HG03439 (cell line): ENCODE results near the gene HABP2.

ENCODE experiments used
- ATAC-seq: cut with Tn5 transposase; IDR thresholded peaks from one replicate; pipeline ENCODE4 v1.9.1; 2021; ENCODE audit warnings: mild to moderate bottlenecking, moderate library complexity; ENCODE audit not compliant: unreplicated experiment

The HABP2 gene

DNA sequence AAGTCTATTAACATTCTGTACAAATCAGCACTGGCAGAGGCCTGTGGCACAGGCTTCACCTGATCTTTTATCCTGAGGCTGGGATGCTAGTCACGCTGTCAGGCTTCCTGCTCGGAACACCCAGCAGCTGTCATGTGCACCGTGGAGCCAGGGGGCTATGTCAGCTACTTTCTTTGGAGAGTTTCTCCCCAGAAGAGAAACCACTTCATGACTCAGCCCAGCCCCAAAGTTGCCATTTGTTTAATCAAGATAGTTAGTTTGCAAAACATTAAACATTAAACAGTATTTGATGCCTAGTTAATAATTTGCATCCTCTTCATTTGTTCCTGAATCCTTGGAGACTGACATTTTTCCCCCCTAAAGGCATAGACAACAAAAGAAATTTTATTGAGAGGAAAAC, at the start of gene HABP2:
TSS of gene HABP2 (plus strand) at position 353 of the 400 bp plus-strand sequence. CDS start 69 bp downstream, outside the sequence.
- ATAC-seq: no peak

DNA sequence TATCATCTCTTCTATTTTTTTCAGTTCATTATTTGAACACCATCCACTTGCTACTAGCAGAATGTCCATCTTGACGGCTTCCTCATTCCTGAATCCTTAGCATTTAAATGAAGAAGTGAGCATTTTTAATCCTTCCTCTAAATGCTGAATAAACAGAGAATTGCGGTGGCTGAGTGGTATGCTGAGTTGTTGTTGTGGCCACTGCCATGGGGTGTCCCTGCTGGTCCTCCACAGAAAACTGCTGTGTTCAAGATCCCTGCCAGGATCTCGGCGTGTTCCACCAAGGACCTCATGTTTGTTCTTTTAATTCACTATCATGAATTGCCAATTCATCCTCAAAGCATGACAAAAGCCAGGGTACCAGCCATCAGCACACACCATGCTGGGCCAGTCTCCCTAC, 48.9 kb upstream of the HABP2 start:
- ATAC-seq: no peak

DNA sequence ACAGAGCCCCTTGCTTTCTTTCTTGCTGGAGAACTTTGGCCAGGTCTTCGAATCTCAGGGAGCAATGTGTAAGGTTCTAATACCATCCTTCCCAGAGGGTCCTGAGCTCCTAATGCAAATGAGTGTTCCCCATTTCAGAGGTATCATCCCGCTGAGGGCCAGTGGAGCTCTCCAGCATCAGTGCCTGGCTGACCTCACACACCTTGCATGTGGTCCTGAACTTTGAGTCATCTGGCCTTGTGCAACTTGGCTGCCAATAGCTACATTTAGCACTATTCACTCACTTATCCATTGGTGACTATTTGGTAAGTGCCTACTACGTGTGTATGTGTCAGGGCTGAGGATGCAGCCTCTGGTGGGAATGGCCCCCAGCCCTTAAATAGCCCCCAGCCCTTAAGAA, 48.4 kb upstream of the HABP2 start:
- ATAC-seq: no peak

DNA sequence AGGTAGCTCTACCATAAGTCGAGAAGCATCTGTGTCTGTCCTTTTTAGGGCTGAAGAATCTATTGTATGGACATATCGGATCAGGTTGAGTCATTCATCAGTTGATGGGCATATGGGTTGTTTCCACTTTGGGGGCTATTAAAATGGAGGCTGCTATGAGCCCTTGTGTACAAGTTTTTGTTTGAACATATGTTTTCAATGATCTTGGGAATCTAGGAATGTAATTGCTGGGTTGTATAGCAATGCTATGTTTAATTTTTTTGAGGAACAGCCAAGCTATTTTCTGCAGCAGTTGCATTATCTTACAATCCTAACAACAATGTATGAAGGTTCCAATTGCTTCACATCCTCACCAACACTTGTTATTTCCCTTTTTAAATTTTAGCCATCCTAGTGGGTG, 46.4 kb upstream of the HABP2 start:
- ATAC-seq: no peak

GRCh38 chr10:113511419-113511818, 41.4 kb upstream of the HABP2 start:
- no peak for ATAC-seq

GRCh38 chr10:113515161-113515560, 37.7 kb upstream of the HABP2 start:
- no peak for ATAC-seq

DNA sequence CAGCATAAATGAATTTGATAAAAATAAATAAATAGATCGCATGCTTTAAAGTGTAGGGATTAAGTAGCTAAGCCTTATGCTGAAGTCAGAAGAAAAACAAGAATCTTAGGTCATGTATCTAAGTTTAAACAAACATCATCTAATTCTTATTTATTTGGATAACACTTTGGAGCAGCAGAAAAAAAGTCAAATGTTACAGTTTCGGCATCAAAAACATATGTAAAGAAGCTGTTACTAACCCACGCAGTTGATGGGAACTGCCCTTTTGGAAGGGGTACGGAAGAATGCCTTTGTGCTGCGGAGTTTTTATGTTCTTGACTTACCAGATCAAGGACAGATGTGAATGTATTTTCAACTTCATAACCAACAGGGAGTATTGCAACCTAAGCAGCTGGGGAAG, 37.3 kb upstream of the HABP2 start:
- no peak for ATAC-seq

DNA sequence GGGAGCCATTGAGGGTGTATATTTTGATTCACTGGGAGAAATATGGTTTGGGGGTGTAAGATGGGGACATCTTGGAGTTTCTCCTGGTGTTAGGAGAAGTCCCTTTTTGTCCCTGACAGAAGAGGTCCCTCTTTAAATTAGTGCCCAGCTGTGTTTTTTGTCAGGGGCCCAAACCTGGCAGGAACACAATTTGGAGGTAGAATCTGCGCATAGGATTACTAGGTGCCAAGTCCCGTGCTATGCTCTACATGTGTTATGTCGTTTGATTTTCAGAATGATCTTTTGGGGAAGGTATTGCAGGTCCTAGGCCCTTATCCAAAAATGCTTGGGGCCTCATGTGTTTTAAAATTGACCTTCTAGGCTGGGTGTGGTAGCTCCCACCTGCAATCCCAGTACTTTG, 36.8 kb upstream of the HABP2 start:
- ATAC-seq: no peak

DNA sequence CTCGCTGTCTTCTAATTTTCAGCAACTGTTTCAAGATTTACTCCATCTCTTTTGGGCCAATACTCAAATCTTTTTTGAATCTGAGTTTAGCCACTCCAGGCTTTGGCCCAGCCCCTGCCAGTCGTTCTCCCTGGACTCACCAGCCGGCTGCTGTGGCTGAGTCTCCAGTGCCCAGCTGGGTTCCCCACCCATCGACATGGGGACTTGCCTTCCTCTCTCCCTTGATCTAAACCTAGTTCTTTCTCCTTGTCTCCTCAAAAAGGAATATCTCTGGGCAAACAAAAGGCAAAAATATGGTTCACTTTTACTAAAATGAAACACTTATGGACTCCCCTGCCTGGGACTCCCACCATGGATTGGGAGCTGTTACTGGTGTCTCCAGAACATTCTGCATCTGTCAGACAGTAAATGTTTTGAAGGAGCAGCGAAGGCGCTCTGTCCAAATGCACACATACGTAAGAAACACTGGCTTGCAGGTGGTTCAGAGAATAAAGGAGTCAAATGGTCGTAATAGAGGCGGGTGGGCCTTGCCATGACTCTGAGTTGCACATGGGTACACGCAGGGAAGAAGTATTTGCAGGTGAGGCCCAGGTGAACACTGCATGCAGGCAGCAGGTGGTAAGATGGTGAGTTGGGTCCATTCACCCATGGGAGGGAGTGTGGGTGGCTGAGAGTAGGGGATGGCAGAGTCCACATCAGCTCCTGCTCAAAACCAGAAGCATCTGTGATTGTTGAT, 35.5 kb upstream of the HABP2 start:
- ATAC-seq: no peak

DNA sequence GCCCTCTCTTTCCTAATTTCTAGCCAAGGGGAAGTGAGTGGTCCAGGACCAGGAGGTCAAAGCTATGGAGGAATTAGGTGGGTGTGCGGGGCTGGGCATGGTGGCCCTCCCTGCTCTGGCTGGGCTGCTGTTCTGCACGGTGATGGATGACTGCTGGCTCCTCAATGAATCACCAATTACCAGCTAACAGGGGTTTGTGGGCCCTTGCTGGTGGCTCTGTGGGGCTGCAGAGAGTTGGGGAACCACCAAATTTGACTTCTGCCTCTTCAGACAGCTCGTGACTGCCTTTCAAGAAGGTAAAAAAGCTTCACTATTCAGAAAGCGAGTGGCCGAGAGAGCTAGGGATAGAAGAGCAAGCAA, 35.0 kb upstream of the HABP2 start:
- no peak for ATAC-seq

DNA sequence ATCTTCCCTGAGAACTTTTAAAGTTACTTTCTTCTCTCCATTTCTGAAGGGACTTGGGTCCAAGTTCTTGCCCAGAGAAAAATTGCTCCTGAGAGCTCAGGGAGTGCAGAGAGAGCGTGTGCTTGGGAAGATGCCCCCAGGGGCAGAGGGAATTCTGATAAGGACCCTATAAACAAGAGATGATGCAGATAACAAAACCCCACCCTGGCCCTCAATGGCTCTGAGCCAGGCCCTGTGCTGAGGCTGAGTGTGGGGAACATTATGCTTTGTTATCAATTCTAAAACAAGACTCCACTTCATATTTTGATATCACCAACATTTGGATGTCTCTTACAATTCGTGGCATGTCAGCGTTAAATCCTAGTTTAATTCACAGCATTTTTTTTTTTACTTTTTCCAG, 34.4 kb upstream of the HABP2 start:
- ATAC-seq: no peak

- no peak for ATAC-seq
Measured at GRCh38 chr10:113518816-113519591, 33.8 kb upstream of the HABP2 start.

DNA sequence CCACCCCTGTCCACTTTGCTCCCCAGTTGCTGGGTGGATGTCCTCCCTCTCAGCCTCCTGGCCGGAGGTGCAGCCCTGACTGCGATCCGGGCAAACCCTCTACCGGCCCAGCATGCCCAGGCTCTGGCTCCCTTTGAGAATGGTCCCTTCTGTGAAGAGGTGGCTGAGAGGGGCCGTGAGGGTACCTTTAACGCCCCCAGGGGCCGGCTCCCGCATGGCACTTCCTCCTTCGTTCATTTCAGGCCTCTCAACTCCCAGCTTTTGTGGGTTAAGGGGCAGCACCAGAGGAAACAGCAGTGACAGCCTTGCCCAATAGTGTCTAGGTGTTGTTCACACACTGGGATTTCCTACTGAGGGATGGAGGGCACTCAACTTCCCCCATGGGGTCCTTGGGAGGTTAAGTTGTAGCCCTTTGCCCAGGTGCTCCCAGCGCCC, 33.2 kb upstream of the HABP2 start:
- no peak for ATAC-seq

DNA sequence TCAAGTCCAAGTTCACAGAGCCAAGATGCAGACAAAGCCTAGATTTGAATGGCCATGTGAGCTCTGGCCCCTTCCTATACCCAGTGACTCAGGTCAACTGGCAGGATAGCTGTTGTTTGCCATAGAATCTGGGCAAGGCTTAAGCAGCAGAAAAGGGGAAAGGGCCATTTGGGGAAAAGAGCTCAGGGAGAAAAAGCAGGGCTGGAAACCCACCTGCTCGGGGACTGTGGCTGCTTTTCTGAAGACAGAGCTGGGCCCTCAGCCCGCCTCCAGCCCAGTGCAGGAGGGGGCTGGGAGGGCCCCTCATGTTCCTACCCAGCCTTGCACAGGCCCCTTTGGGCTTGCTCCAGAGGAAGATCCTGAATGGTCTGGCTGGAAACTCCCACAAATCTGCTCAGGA, 32.6 kb upstream of the HABP2 start:
- ATAC-seq: no peak

DNA sequence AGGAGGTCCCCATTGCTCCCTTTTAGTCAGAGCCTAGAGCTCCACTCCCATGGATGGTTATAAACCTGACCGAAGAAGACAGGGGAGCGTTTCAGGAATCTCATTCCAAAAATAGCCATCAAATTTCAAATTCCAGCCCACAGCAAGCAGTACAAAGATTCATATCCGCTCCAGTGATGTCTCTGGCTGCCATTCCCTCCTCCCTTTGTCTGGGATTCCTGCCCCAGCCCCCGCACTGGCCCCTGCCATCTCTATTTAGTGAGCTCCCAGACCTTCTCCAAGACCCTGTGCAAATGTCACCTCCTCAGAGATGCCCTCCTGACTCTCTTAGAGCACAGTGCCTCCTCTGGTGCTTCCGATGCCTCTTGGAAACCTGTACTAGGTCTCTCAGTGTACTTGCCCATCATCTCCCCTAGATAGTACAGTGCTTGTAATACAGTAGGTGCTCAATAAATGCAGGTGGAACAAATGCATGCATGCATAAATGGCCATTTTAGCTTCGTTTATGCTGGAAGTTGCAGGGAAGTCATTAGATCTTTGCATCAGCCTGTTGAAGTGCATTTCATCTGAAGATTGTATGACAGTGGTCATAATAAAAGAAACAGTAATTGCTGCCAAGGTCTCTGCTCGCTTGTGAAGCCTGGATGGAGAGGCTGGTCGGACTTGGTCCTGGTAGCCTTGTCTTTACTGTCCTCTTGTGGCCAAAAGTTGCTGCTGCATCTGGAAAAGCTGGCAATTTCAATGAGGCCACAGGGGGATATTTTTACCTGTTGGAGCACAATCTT, 32.0 kb upstream of the HABP2 start:
- peak; percentile 75 for ATAC-seq

- no peak for ATAC-seq
Measured at GRCh38 chr10:113521475-113521795, 31.4 kb upstream of the HABP2 start.

GRCh38 chr10:113522460-113522859, 30.4 kb upstream of the HABP2 start:
- ATAC-seq: no peak

DNA sequence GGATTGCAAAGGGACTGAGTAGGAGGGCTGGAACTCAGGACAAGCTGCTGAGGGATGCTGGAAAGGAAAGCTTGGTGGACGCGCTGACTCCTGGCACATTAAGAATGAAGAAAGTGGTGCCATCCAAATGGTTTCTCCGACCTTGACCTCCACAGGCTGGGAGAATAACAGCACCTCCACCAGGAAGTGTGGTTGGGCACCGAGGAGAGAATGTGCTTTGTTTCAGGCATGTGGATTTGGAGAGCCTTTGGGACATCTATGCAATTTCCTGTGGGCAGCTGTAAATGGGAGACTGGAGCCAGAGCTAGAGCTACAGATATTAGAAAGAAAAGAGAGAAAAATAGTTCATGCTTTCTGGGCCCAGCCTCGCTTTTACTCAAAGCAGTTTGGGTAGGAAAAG, 29.8 kb upstream of the HABP2 start:
- ATAC-seq: no peak

DNA sequence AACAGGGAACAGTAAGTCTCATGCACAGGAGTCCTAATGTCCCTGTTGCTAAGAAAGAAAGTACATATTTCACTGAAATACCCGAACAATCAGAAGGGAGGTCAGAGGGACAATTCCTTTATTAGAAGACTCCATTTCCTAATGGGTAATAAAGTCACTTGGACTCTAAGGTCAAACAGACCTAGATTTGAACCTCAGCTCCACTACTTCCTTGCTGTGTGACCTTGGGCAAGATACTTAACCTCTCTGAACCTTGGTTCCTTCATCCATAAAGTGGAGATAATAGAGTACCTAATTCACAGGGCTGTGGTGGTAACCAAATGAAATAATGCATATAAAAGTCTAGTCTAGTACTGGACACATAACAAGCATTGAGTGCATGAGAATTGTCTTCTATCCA, 29.2 kb upstream of the HABP2 start:
- no peak for ATAC-seq

- no peak for ATAC-seq
Measured at GRCh38 chr10:113524120-113524519, 28.7 kb upstream of the HABP2 start.

DNA sequence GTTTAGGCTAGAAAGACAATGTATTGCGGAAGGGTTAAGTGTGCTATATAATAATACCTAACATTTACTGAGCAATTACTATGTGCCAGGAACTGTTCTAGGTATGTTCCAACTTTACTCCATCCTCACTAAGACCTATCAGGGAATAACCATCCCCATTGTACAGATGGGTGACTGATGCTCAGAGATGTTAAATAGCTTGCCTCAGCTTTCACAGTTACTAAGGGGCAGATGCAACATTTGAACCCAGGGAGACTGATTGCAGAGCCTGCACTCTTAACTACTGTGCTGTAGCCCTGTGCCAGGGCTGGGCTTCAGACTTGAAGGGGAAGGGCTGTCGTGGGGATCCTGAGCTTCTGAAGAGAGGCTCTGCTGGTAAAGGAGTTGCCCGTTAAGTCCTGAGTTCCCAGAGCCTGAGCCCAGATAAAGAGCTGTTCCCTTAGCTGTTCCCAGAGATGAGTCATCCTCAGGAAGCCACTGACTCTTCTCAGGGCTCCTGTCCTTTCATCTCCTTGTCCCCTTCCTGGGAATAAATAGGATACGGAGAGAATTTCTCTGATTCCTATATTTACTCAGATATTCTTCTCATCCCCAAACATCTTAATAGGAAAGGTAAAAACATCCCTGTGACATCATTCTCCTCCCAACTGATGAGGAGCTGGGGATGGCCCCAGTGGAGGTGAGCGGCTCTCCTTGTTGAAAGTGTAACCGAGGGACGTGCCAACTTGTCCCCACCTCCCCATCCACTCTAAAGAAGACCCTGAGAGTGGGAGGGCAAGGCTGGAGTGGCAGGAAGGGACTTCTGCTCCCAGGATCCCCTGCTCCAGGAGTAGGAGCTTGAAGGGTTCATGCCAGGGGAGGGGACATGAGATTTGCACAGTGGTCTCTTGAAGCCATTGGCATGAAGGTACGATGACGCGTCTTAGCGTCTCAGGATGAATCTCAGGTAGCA, 28.0 kb upstream of the HABP2 start:
- no peak for ATAC-seq
